Activated naive CD8-positive, alpha-beta T cell treated with anti-CD3 and anti-CD28 coated beads, Interleukin-2, amount 10 ng/mL, durations not matched to agents 7 days and 5 days (primary cell): ENCODE data around the gene ABLIM2. TPM values are rescaled to one million over a fixed set of nuclear protein-coding genes. Genes with fewer than 3 reads are reported as not detected.

Experiments used
- ATAC-seq: fragments of 150-1000 bp; cut with Tn5 transposase; one replicate; pipeline ENCODE4 v1.10.0; 2021; ENCODE audit warnings: low read depth, moderate library complexity
- POLR2A ChIA-PET: fragments of 350-600 bp; sonication (Branson Sonifier 250); formaldehyde crosslinking; loops from one replicate; lab custom pipeline; 2021; ENCODE audit warnings: antibody characterized with exemption; lab: Charles Lee
- DNase-seq: peaks from one replicate; pipeline ENCODE4 v3.0.0; 2021
- H3K27ac Mint-ChIP-seq: one replicate; pipeline ENCODE4 v1.8.0; 2022; ENCODE audit warnings: mild to moderate bottlenecking, mixed read lengths
- H3K27me3 Mint-ChIP-seq: one replicate; pipeline ENCODE4 v1.8.0; 2022; ENCODE audit warnings: mild to moderate bottlenecking, moderate library complexity, mixed read lengths
- H3K36me3 Mint-ChIP-seq: one replicate; pipeline ENCODE4 v1.8.0; 2021; ENCODE audit warnings: mild to moderate bottlenecking, mixed read lengths
- H3K4me1 Mint-ChIP-seq: one replicate; pipeline ENCODE4 v1.8.0; 2021; ENCODE audit warnings: mixed read lengths
- H3K4me3 Mint-ChIP-seq: one replicate; pipeline ENCODE4 v1.8.0; 2022; ENCODE audit warnings: mild to moderate bottlenecking, moderate library complexity, mixed read lengths
- H3K9me3 Mint-ChIP-seq: one replicate; pipeline ENCODE4 v1.8.0; 2021; ENCODE audit warnings: mixed read lengths
- total RNA-seq, 2 experiments: library from RNA; stranded (reverse); gene quantifications; one replicate each; pipeline ENCODE4 v1.2.3, GENCODE V29; 2021

The ABLIM2 gene
- total RNA-seq, 2 experiments from 2014 or later, result 1.7 to 2.5 TPM

DNA sequence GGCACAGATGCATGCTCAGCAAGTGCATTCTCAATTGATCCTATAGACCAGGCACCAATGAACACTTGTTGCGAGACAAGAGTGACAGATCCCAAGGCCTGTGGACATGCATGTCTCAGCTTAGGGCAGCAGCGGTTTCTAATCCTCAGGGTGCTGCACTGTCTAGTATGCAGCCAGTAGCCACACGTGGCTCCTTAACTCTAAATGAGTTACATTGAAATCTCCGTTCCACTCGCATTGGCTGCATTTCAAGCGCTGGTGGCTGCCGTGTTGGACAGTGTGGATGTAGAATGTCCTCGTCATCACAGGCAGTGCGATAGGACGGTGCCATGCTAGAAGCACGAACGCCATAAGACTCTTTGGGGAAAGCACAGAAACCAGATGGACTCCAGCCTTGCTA is 194.9 kb downstream of the ABLIM2 start:
- Mint-ChIP-seq H3K36me3 (peaks cover 1% of the 10 kb centered on the region), H3K4me3 (no peak overlapping the region), H3K9me3 (no peaks in the 10 kb centered on the region), H3K27me3 (peaks cover 6% of the 10 kb centered on the region), H3K27ac (no peak overlapping the region), H3K4me1 (peaks cover 42% of the 10 kb centered on the region)
- ATAC-seq (no peak), DNase-seq (no peak)
- POLR2A ChIA-PET, result no interaction called here

DNA sequence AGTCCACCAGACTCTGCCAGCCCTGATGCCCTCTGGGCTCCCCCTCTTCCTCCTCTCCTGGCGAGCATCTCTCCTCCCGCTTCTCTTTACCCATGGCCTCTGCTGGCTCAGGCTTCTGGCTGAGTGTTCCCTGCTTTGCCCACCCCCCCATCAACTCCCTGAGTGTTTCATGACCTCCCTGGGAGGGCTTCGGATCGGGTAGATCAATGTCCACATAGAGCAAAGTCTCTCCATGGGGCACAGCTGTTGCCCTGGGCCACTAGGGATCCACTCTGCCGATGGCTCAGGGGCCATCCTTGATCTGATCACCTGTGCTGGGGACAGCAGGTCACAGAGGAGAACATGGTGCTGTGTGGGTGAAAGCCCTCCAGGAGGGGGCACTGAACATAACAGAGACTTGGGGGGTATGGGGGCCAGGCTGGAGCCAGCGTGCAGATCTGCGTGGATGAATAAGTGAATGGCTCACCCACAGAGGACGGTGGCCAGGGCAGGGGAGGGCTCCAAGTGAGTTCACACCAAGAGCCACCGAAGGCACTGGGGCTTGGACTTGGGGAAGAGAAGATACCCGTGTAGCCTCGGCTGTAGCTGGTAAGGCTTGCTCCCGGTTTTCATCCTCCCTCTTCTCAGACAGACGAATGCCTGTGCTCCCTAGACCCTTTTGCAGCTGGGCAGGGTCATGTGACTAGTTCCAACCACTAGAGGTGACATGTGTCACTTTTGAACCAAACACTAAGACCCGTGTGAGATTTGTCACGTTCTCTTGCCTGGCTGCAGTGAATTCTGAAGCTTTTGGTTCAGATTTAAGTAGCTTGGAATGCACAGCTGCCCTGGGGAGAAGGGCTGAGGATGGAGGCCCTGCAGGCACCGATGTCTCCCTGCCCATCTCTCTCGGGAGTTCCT is 195.8 kb downstream of the ABLIM2 start:
- peaks cover 35% of the 10 kb centered on the region for H3K4me1 Mint-ChIP-seq
- ATAC-seq (no peak), DNase-seq (no peak)
- H3K27ac Mint-ChIP-seq, result peak overlapping the region; percentile 35
- no peaks in the 10 kb centered on the region for H3K9me3 Mint-ChIP-seq
- no peak overlapping the region for H3K4me3 Mint-ChIP-seq
- POLR2A ChIA-PET, result interaction anchor here (0.6 kb wide), 1 partner anchor 15 kb away, joined by 3 read pairs; no protein-coding TSS in a partner anchor
- H3K36me3 Mint-ChIP-seq, result peaks cover 1% of the 10 kb centered on the region
- peaks cover 10% of the 10 kb centered on the region for H3K27me3 Mint-ChIP-seq

DNA sequence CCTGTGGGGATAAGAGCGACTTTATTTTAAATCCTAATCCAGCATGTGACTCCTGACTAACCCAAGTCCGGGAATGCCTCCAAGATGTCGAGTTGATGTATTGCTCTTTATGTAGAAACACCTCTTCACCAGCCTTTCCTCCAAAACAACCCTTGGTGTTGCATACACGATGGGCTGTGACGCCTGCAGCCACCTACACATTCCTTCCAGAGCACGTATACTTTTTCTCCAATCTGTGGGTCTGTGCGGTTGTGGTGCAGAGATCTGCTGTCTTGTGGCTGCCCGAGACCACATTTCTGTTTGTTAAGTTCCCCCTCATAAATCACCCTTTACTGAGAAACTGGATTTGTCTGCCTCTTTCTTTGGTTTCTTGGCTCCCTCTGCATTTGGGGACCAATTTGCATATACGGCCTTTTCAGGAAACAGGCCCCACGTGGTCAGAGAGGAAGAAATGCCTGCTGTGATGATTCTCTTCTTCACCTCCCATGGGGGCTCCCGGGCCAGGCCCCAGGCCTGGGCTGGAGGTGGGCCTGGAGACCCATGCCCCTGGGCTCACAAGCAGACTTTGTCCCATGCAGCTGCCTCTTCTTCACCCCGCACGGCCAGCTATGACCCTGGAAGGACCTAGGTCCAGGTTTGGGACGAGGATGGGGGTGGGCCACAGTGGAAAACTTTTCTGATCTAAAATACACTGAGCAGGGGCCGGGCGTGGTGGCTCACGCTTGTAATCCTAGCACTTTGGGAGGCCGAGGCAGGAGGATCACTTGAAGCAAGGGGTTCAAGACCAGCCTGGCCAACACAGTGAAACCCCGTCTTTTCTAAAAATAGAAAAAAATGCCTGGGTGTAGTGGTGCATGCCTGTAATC is 197.6 kb downstream of the ABLIM2 start:
- peak overlapping the region; percentile 74 for H3K27ac Mint-ChIP-seq
- ATAC-seq (peak; percentile 70), DNase-seq (peak; percentile 67)
- peaks cover 16% of the 10 kb centered on the region for H3K27me3 Mint-ChIP-seq
- H3K36me3 Mint-ChIP-seq, result peaks cover 1% of the 10 kb centered on the region
- H3K4me1 Mint-ChIP-seq, result peaks cover 30% of the 10 kb centered on the region
- POLR2A ChIA-PET, result interaction anchor here (0.7 to 1.7 kb wide), 4 partner anchors 9 to 138 kb away, joined by 3 to 6 read pairs (median 4); partner anchors contain the start of gene AFAP1
- H3K9me3 Mint-ChIP-seq, result no peaks in the 10 kb centered on the region
- peak overlapping the region; percentile 34 for H3K4me3 Mint-ChIP-seq

DNA sequence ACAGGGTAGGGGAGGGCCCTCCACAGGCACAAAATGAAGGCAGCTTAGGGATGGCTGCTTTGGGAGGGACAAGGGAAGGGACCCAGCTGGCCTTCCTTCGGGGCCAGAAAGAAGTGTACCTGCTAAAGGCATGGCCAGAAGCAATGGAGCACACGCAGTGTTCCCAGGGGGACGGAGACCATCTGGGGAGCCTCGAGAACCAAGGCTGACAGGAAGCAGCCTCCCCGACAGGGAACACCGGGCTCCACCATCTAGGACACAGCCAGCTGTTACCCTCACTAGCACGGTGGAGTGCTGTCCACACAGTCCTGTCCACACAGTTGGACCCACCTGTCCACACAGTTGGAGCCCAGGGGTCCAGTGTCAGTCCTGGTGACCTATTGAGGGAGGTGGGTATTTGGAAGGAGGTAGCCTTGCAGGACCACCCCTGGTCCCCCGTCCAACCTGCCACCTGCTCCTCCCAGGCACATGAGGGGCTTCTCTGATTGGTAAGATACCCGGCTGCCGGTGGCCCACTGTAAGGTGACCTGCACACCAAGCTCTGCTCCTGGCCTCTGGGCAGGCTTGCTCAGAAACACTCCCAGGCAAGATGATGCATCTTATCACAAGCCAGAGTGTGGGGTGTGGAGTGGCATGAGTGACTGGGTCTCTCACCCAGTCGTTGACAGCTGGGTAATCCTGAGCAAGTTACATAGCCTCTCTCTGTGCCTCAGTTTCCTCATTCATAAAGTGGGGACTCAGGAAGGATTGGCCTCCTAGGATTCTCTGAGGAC is 198.4 kb downstream of the ABLIM2 start:
- H3K4me3 Mint-ChIP-seq, result no peak overlapping the region
- H3K27me3 Mint-ChIP-seq, result peaks cover 16% of the 10 kb centered on the region
- H3K27ac Mint-ChIP-seq, result peak overlapping the region; percentile 74
- peaks cover 1% of the 10 kb centered on the region for H3K36me3 Mint-ChIP-seq
- peak; percentile 23 for ATAC-seq
- POLR2A ChIA-PET, result interaction anchor here (1.4 to 1.7 kb wide), 3 partner anchors 10 to 51 kb away, joined by 3 to 6 read pairs (median 4); partner anchors contain the start of gene AFAP1
- no peaks in the 10 kb centered on the region for H3K9me3 Mint-ChIP-seq
- H3K4me1 Mint-ChIP-seq, result peaks cover 27% of the 10 kb centered on the region
- DNase-seq, result no peak

DNA sequence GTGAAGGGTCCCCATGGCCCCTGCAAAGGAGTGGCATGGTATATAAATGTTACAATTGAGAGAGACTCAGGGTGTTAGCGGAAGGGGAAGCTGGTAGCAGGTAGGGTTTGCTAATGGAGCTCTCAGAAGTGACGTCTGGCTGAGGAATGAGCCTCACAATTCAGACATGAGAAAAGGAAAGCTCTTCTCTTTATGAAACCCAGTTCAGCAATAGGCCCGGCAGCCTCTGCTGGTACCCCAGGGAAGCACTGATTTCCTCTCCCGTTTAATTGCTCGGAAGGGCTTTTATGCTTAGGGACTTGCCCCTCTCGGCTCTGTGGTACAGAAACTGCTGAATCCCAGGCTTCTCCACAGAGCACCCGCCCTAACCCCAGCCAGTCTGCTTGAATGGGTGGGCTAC is 199.5 kb downstream of the ABLIM2 start:
- ATAC-seq (no peak), DNase-seq (no peak)
- POLR2A ChIA-PET, result no interaction called here
- H3K27me3 Mint-ChIP-seq, result peaks cover 16% of the 10 kb centered on the region
- peaks cover 25% of the 10 kb centered on the region for H3K4me1 Mint-ChIP-seq
- H3K36me3 Mint-ChIP-seq, result peaks cover 1% of the 10 kb centered on the region
- H3K4me3 Mint-ChIP-seq, result no peak overlapping the region
- H3K9me3 Mint-ChIP-seq, result no peaks in the 10 kb centered on the region
- H3K27ac Mint-ChIP-seq, result peak overlapping the region; percentile 5

DNA sequence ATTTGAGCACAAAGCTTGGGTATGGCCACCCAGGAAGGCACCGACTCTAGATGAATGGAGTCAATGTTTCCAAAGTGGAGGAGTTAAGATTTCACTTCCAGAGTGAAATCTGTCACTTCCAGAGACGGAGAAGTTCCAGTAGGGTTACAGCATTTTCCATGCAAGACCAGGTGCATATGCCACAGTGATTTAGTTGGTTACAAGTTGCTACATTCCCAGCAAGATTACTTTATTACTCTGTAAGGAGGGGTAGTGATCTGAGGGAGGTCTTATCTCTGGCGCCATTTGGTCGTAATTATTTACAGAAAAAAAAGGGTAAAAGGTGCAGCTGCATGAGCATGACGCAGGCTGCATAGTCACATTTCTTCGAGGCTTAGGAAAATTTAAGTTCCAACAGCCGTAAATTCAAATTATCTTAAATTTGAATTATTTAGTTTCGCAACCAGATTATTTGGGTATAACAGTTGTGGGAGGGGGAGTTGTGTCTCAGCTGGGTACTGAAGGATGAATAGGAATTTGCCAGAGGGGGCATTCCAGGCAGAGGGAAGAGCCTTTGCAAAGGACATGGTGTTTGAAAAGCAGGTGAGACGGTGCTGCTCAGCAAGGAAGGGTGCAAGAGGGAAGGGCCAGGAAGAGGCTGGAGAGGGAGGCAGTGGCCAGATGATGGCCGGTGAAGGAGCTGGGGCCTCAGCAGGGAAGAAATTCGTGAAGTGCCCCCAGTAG is 201.5 kb downstream of the ABLIM2 start:
- H3K27me3 Mint-ChIP-seq, result peaks cover 16% of the 10 kb centered on the region
- POLR2A ChIA-PET, result no interaction called here

DNA sequence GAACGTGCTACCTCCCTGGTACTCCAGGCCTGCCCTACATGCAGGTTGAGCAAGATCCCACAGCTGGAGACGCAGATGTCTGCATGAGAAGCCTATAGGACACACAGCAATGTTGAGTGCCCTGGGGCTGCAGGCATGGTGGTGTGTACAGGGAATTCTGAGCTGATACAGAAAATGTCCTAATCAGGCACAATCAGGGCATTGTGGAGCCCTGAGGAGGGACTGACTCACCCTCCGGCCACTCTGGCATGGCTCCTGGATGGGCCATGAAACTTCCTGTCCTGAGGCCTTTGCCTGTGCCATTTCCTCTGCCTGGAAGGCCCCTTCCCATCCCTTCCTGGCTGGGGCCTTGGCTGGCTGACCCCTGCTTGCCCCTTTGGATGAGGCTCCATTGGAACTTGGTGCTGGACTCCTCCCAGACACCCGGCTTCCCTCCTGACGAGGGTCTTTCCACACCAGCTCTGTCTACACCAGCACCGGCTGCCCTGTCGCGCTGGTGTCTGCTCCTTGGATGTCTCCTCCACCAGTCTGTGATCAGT is 202.3 kb downstream of the ABLIM2 start:
- ATAC-seq (no peak), DNase-seq (no peak)
- POLR2A ChIA-PET, result no interaction called here
- peaks cover 2% of the 10 kb centered on the region for H3K36me3 Mint-ChIP-seq
- peaks cover 16% of the 10 kb centered on the region for H3K27me3 Mint-ChIP-seq
- H3K27ac Mint-ChIP-seq, result no peak overlapping the region
- peaks cover 14% of the 10 kb centered on the region for H3K4me1 Mint-ChIP-seq
- H3K4me3 Mint-ChIP-seq, result no peak overlapping the region
- H3K9me3 Mint-ChIP-seq, result peaks cover 11% of the 10 kb centered on the region

More for the DNA sequence above, 201.5 kb downstream of the ABLIM2 start:
- no peak for DNase-seq
- Mint-ChIP-seq H3K4me1 (peaks cover 16% of the 10 kb centered on the region), H3K9me3 (peaks cover 5% of the 10 kb centered on the region), H3K36me3 (peaks cover 2% of the 10 kb centered on the region), H3K27ac (peak overlapping the region; percentile 25), H3K4me3 (no peak overlapping the region)
- ATAC-seq, result no peak

DNA sequence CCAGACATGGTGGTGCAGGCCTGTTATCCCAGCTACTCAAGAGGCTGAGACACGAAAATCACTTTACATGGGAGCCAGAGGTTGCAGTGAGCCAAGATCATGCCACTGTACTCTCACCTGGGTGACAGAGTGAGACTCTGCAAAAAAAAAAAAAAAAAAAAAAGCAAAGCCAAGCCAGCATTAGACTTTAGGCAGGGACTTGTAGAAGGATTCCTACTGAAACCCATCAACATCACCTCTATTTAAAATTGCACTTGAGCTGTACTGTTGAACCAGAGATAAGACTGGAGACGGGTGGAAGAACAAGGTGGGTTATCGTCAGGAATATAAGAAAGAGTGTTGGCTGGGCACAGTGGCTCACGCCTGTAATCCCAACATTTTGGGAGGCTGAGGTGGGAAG is 203.2 kb downstream of the ABLIM2 start:
- H3K4me3 Mint-ChIP-seq, result no peak overlapping the region
- H3K9me3 Mint-ChIP-seq, result peaks cover 12% of the 10 kb centered on the region
- POLR2A ChIA-PET, result interaction anchor here (0.7 kb wide), 1 partner anchor 16 kb away, joined by 3 read pairs; the partner anchor contains the start of gene AFAP1

DNA sequence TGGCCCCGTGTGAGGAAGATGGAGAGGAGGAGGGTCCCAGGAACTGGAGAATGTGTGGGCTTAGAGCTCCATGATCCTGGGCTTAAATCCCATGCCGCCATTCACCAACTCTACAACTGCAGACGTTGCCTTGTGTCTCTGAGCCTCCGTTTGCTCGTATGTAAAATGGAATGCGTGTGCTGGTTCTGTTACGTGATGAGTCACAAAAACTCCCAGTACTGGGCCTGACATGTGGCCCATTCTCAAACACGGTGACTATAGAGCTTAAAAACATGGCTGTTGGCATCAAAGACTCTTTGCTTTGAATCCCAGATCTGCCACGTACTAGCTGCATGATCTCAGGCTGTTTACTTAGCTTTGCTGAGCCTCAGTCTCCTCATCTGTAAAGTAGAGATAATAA is 206.0 kb downstream of the ABLIM2 start:
- no peak for DNase-seq
- Mint-ChIP-seq H3K36me3 (peaks cover 2% of the 10 kb centered on the region), H3K4me3 (no peak overlapping the region), H3K27me3 (peaks cover 8% of the 10 kb centered on the region), H3K9me3 (peaks cover 12% of the 10 kb centered on the region), H3K27ac (no peak overlapping the region), H3K4me1 (peaks cover 13% of the 10 kb centered on the region)
- ATAC-seq, result no peak
- POLR2A ChIA-PET, result no interaction called here

More for the DNA sequence above, 203.2 kb downstream of the ABLIM2 start:
- H3K36me3 Mint-ChIP-seq, result peaks cover 2% of the 10 kb centered on the region
- DNase-seq, result no peak
- no peak overlapping the region for H3K27ac Mint-ChIP-seq
- H3K4me1 Mint-ChIP-seq, result peaks cover 5% of the 10 kb centered on the region
- no peak for ATAC-seq
- H3K27me3 Mint-ChIP-seq, result peaks cover 16% of the 10 kb centered on the region

DNA sequence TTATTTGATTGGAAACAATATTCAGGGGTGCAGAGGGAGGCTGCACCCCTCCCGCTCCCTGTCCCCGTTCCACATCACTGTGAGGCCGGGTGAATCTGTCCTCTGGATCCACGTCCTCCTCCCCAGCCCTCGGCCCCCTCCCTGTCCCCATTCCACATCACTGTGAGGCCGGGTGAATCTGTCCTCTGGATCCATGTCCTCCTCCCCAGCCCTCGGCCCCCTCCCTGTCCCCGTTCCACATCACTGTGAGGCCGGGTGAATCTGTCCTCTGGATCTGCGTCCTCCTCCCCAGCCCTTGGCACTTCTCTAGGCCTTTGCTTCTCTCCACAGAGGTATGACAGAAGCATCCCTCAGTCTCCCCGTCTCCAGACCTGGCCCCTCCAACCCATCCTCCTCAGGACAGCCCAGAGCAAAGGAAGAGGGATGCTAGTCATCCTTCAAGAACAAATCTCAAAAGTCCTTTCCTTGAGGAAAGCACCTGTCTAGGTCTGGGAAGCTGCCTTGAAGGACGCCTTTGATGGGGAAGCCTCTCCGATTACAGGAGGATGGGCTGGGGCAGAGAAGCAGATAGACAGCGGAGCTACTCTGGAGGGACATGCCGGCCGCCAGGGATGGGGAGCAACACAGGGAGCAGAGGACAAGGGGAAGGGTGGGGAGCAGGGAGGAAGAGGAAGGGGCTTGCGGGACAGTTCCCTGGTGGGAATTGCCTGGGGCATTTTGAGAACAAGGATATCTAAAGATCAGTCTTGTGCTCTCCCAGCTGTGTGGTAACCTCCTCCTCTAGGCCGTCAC is 208.1 kb downstream of the ABLIM2 start:
- Mint-ChIP-seq H3K27me3 (peaks cover 2% of the 10 kb centered on the region), H3K27ac (no peak overlapping the region), H3K9me3 (peaks cover 12% of the 10 kb centered on the region)

DNA sequence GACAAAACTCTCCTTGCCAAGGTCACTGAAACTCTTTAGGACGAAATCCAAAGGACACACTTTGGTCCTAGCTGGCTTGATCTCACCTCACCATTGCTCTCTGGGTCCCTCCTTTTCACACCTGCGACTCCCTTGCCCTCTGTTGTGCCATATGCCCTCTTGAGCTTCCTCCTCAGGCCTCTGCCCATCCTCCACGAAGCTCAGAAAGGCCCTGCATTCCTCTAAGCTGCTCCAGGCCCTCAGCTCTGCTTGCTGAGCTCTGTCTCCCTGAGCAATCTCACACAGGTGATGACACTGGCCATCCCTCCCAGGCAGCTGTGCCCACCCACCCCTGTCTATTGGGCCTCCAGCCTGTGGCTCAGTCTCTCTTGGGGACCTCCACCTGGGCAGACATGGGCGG is 208.9 kb downstream of the ABLIM2 start:
- peak overlapping the region; percentile 56 for H3K27ac Mint-ChIP-seq
- peaks cover 13% of the 10 kb centered on the region for H3K4me1 Mint-ChIP-seq
- peaks cover 12% of the 10 kb centered on the region for H3K9me3 Mint-ChIP-seq
- no peak for DNase-seq
- no peak overlapping the region for H3K4me3 Mint-ChIP-seq
- POLR2A ChIA-PET, result no interaction called here
- ATAC-seq, result no peak
- peaks cover 2% of the 10 kb centered on the region for H3K36me3 Mint-ChIP-seq
- peaks cover 2% of the 10 kb centered on the region for H3K27me3 Mint-ChIP-seq

More for the DNA sequence above, 208.1 kb downstream of the ABLIM2 start:
- Mint-ChIP-seq H3K4me3 (no peak overlapping the region), H3K36me3 (peaks cover 2% of the 10 kb centered on the region), H3K4me1 (peaks cover 13% of the 10 kb centered on the region)
- DNase-seq, result no peak
- ATAC-seq, result no peak
- POLR2A ChIA-PET, result no interaction called here
